Neural crest cell (in vitro differentiated cells): ENCODE data around the gene HDAC8. TPM values are rescaled to one million over a fixed set of nuclear protein-coding genes. Genes with fewer than 3 reads are reported as not detected.

Experiments
- DNase-seq: peaks from one replicate; pipeline ENCODE4 v3.0.0; 2021; ENCODE audit warnings: low read depth, mixed read lengths, low spot score
- H3K27ac Mint-ChIP-seq: one replicate; pipeline ENCODE4 v1.8.0; 2021; ENCODE audit warnings: mild to moderate bottlenecking, mixed read lengths; ENCODE audit not compliant: unreplicated experiment
- H3K27me3 Mint-ChIP-seq: 2 replicates; pipeline ENCODE4 v1.8.0; 2021; ENCODE audit warnings: low read depth, mild to moderate bottlenecking, mixed read lengths
- H3K36me3 Mint-ChIP-seq: 2 replicates; pipeline ENCODE4 v1.8.0; 2021; ENCODE audit warnings: low read depth, mild to moderate bottlenecking, mixed read lengths
- H3K4me1 Mint-ChIP-seq: 2 replicates; pipeline ENCODE4 v1.8.0; 2021; ENCODE audit warnings: mixed read lengths
- H3K4me3 Mint-ChIP-seq: one replicate; pipeline ENCODE4 v1.8.0; 2021; ENCODE audit warnings: mild to moderate bottlenecking, mixed read lengths
- H3K9me3 Mint-ChIP-seq: 2 replicates; pipeline ENCODE4 v1.8.0; 2021; ENCODE audit warnings: mixed read lengths
- total RNA-seq: library from RNA; stranded (reverse); gene quantifications from 2 replicates; pipeline ENCODE4 v1.2.1, GENCODE V29; 2021
- TF ChIP-seq, protein P1 (sequence below): fragments of 200-600 bp; sonication (generic); conservative IDR thresholded peaks from 2 replicates; pipeline ENCODE4 v1.5.0; 2021; ENCODE audit warnings: antibody characterized with exemption, mild to moderate bottlenecking

HDAC8 gene
- total RNA-seq, 1 donor from 2014 or later = 31.0 TPM

DNA sequence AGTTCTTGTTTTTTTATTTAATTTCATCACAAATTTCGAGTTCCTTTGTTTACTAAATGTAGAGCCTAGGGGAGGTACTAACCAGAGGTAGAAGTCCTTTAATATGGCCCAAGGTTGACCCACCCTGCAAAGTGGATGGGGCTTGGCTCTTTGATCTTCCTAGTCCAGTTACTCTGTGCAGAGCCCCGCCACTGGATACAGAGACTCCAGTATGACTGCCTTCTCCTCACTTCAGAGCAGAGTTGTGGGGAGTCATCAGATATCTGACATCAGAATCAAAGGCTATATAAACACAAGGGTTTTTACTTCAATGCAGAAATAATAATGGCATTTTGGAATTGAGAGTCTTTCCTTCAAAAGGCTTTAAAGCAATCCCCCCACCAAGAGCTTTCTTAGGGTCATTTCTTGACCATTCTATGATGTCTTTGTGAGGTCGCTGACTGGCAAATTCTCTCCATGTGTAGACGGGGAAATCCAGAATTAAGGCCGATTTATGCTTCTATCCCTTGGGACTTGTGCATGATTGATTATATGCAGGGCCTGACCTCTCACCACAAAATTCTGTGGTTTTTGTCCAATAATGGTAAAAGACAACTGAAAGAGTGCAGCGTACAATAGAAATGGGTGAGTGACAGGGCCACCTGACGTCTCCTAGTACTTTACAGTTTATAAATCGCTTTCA lies 178.7 kb downstream of the HDAC8 start:
- DNase-seq = no peak
- Mint-ChIP-seq H3K36me3 (peaks cover 3% of the 10 kb centered on the region), H3K4me1 (peaks cover 29% of the 10 kb centered on the region), H3K4me3 (no peak overlapping the region), H3K9me3 (no peaks in the 10 kb centered on the region), H3K27me3 (no peaks in the 10 kb centered on the region), H3K27ac (no peak overlapping the region)
- TF ChIP-seq, protein P1, sequence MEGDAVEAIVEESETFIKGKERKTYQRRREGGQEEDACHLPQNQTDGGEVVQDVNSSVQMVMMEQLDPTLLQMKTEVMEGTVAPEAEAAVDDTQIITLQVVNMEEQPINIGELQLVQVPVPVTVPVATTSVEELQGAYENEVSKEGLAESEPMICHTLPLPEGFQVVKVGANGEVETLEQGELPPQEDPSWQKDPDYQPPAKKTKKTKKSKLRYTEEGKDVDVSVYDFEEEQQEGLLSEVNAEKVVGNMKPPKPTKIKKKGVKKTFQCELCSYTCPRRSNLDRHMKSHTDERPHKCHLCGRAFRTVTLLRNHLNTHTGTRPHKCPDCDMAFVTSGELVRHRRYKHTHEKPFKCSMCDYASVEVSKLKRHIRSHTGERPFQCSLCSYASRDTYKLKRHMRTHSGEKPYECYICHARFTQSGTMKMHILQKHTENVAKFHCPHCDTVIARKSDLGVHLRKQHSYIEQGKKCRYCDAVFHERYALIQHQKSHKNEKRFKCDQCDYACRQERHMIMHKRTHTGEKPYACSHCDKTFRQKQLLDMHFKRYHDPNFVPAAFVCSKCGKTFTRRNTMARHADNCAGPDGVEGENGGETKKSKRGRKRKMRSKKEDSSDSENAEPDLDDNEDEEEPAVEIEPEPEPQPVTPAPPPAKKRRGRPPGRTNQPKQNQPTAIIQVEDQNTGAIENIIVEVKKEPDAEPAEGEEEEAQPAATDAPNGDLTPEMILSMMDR = no peak

DNA sequence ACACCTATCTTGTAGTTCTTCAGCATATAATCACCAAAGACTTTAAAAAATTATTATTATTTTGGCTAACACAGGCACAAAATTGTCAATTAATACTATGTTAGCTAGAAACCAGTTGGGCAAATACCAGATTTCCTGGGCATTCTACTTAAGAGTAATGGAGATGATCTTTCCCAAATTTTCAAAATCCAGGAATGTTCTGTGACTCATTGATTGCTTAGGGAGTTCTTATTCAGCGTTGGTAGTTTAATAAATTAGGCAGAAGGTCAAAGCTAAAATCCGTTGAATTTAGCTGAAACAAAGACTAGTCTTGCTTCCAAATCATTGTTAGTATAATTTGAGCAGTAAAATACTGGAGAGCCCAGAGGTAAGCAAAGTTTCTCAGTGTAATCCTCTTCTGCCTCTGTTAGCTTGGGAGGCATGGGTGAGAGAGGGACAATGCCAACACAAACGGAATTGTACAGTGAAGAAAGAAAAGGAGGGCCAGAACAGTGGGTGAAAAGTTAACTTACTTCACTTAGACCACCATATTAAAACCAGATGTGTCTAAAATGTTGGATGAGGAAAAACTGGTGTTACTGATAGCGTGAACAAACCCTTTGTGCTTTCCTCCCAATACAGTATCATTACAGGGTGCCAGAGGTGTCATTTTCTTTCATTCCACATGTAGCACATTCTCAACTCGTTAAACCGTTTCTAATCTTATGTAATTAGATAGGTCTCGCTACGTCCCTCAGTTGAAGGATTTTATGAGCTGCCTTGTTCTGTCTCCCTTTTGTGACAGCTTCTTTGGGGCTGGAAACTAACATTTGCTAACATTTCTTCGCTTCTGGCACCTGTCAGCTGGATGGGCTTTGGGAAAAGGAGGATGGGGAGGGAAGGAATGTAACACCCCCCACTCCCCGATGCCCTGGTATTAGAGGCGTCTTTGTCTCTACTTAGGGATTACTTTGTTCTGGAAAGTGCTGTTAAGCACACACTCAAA lies 179.5 kb downstream of the HDAC8 start:
- H3K9me3 Mint-ChIP-seq = no peaks in the 10 kb centered on the region
- H3K27ac Mint-ChIP-seq = peak overlapping the region; percentile 68
- H3K36me3 Mint-ChIP-seq = peaks cover 2% of the 10 kb centered on the region
- H3K27me3 Mint-ChIP-seq = no peaks in the 10 kb centered on the region
- TF ChIP-seq, protein P1 = no peak
- peaks cover 29% of the 10 kb centered on the region for H3K4me1 Mint-ChIP-seq
- no peak for DNase-seq
- no peak overlapping the region for H3K4me3 Mint-ChIP-seq

DNA sequence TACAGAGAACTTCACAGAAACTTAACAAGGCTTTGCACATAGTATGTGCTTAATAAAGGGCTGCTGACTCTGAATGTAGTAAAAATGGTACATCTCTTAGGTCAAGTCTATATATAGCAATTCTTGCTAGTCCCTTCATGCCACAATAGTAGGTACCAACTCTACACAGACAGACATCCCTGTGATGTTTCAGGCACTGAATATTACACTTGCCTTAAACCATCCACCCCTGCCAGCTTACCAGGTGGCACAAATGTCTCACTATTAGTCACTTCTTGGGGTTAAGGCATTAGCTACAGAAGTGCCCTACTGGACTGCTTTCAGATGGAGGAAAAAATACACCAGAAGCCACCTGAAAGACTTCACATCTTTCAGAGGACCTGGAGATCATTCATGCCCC lies 180.6 kb downstream of the HDAC8 start:
- no peak overlapping the region for H3K27ac Mint-ChIP-seq
- H3K36me3 Mint-ChIP-seq = no peaks in the 10 kb centered on the region
- H3K27me3 Mint-ChIP-seq = no peaks in the 10 kb centered on the region
- TF ChIP-seq, protein P1 = no peak
- no peaks in the 10 kb centered on the region for H3K9me3 Mint-ChIP-seq
- peaks cover 29% of the 10 kb centered on the region for H3K4me1 Mint-ChIP-seq
- no peak overlapping the region for H3K4me3 Mint-ChIP-seq
- DNase-seq = no peak

DNA sequence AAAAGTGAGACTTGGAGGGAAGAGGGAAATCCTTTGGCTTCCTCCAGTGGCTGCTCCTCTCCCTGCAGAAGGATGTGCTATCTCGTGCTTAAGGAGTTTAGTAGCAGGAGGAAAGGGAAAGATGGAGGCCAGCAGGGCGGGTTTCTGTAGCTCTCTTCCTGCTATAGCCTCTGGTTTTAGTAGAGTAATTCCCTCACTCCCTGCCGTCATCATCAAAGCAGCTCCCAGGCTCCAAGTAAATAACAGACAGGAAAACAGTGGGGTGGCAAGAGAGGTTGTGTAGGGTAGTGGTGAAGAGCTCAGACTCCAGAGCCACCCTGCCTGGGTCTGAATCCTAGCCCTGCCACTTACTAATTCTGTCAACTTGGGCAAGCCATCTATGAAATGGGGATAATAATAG lies 185.4 kb downstream of the HDAC8 start:
- Mint-ChIP-seq H3K4me3 (no peak overlapping the region), H3K36me3 (no peaks in the 10 kb centered on the region), H3K27me3 (no peaks in the 10 kb centered on the region), H3K27ac (no peak overlapping the region), H3K4me1 (no peaks in the 10 kb centered on the region), H3K9me3 (peaks cover 4% of the 10 kb centered on the region)
- TF ChIP-seq, protein P1 = no peak
- no peak for DNase-seq

DNA sequence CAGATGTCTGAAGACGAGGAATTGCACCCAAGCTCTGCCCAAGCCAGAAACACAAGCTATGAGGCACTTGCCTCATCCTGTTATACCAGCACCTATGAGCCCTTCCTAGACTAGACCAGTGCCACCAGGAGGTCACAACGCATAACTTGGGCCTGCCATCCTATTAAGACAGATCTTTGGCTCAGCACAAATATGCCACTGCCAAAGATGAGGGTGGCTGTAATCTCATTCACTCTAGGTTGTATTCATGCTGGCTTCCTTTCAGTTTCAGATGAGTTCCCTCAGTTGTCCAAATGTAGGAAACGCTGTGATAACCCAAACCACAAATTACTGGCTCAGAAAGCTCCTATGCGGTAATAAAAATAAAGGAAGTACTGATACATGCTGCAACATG lies 190.4 kb downstream of the HDAC8 start:
- H3K36me3 Mint-ChIP-seq = no peaks in the 10 kb centered on the region
- TF ChIP-seq, protein P1 = no peak
- DNase-seq = no peak
- H3K9me3 Mint-ChIP-seq = peaks cover 4% of the 10 kb centered on the region
- no peak overlapping the region for H3K27ac Mint-ChIP-seq
- H3K27me3 Mint-ChIP-seq = no peaks in the 10 kb centered on the region
- peaks cover 4% of the 10 kb centered on the region for H3K4me1 Mint-ChIP-seq
- H3K4me3 Mint-ChIP-seq = no peak overlapping the region
